GM12878 (cell line): ENCODE data around the gene COPG2. TPM values are rescaled to one million over a fixed set of nuclear protein-coding genes. Genes with fewer than 3 reads are reported as not detected.

Experiments
- ATAC-seq: fragments of 200-7000 bp; cut with Tn5 transposase; 3 replicates; pipeline ENCODE4 v1.9.1; 2020; ENCODE audit warnings: mild to moderate bottlenecking, moderate library complexity
- BruUV-seq: library from RNA; stranded (reverse); fragments of 400-500 nt; replicated peaks from 2 replicates; lab custom pipeline; 2021; lab: Mats Ljungman, UMichigan
- CTCF ChIA-PET: fragments of 300-600 bp; sonication (Branson Sonifier 250); formaldehyde crosslinking; extraction: SDS; loops from one replicate; lab custom pipeline; 2021; ENCODE audit warnings: inconsistent platforms; lab: Yijun Ruan, JAX
- POLR2A ChIA-PET: fragments of 350-600 bp; formaldehyde crosslinking; extraction: SDS; loops from one replicate; lab custom pipeline; 2021; ENCODE audit warnings: inconsistent platforms; lab: Charles Lee
- RAD21 ChIA-PET: fragments of 300-600 bp; sonication (Branson Sonifier 250); formaldehyde crosslinking; loops from one replicate; lab custom pipeline; 2023; ENCODE audit warnings: antibody characterized with exemption; ENCODE audit not compliant: unreplicated experiment; lab: Charles Lee
- SMC1A ChIA-PET: fragments of 300-600 bp; sonication (Branson Sonifier 250); formaldehyde crosslinking; loops from one replicate; lab custom pipeline; 2023; ENCODE audit not compliant: unreplicated experiment, uncharacterized antibody; lab: Charles Lee
- DNase-seq: peaks from one replicate; pipeline ENCODE4 v3.0.0-alpha.2; 2011; ENCODE audit warnings: low read depth, low spot score
- FAIRE-seq: peaks from 3 replicates; lab custom pipeline; 2011; peaks lifted over from hg19 to GRCh38; lab: Jason Lieb, UNC
- H2AFZ ChIP-seq: 2 replicates; pipeline ENCODE4 v1.6.0; 2011; ENCODE audit warnings: low read depth, low read length, control low read depth; ENCODE audit not compliant: control insufficient read depth
- H3K27ac ChIP-seq: 2 replicates; pipeline ENCODE4 v1.5.1; 2011; ENCODE audit warnings: control low read depth; ENCODE audit not compliant: control insufficient read depth, insufficient read depth
- H3K27me3 ChIP-seq, 2 experiments: replicated peaks in 1 of 2; 2 replicates each; pipeline versions ENCODE4 v1.6.0 to v1.6.1; 2011; ENCODE audit warnings: low read length in 1 of 2; ENCODE audit not compliant: control insufficient read depth in 2 of 2, insufficient read depth in 2 of 2
- H3K36me3 ChIP-seq, 2 experiments: 2 replicates each; pipeline ENCODE4 v1.5.1; 2011; ENCODE audit warnings: low read length in 1 of 2; ENCODE audit not compliant: control insufficient read depth in 2 of 2, insufficient read depth in 2 of 2
- H3K4me1 ChIP-seq: 2 replicates; pipeline ENCODE4 v1.6.1; 2011; ENCODE audit warnings: mild to moderate bottlenecking, low read length, moderate library complexity, mixed read lengths; ENCODE audit not compliant: control insufficient read depth, insufficient read depth
- H3K4me2 ChIP-seq: 2 replicates; pipeline ENCODE4 v1.6.0; 2011; ENCODE audit warnings: control low read depth; ENCODE audit not compliant: control insufficient read depth, insufficient read depth
- H3K4me3 ChIP-seq: fragments of 200-600 bp; sonication (generic); 2 replicates; pipeline ENCODE4 v1.5.1; 2016
- H3K79me2 ChIP-seq: 2 replicates; pipeline ENCODE4 v1.6.0; 2011; ENCODE audit warnings: low read length; ENCODE audit not compliant: control insufficient read depth, insufficient read depth
- H3K9ac ChIP-seq: 2 replicates; pipeline ENCODE4 v1.8.0; 2011; ENCODE audit warnings: low read length, control low read depth, mixed read lengths; ENCODE audit not compliant: control insufficient read depth, insufficient read depth
- H3K9me3 ChIP-seq: replicated peaks from 3 replicates; pipeline ENCODE4 v1.5.1; 2011; ENCODE audit warnings: mild to moderate bottlenecking, low read length; ENCODE audit not compliant: control insufficient read depth, insufficient read depth
- H4K20me1 ChIP-seq: 2 replicates; pipeline ENCODE4 v1.6.0; 2011; ENCODE audit not compliant: control insufficient read depth, insufficient read depth
- EGR1 ChIP-seq, 2 experiments: IDR thresholded peaks; 1 replicate in 1 of 2; 2 replicates in 1 of 2; pipeline ENCODE4 v1.6.1; 2011 to 2012; ENCODE audit warnings: low read depth in 2 of 2, low read length in 2 of 2, borderline replicate concordance in 1 of 2, mild to moderate bottlenecking in 1 of 2, moderate library complexity in 1 of 2
- ESRRA ChIP-seq: IDR thresholded peaks from 2 replicates; pipeline ENCODE4 v1.6.1; 2012; ENCODE audit warnings: mild to moderate bottlenecking, low read length, improper control_type of control experiment
- IKZF1 ChIP-seq: fragments of 450-650 bp; conservative IDR thresholded peaks from 2 replicates; pipeline ENCODE4 v1.6.1; 2017; ENCODE audit warnings: antibody characterized with exemption, mild to moderate bottlenecking
- KAT2A ChIP-seq: conservative IDR thresholded peaks from 2 replicates; pipeline ENCODE4 v1.6.1; 2011; ENCODE audit warnings: low read depth, low read length; ENCODE audit not compliant: control insufficient read depth
- KDM1A ChIP-seq: fragments of 200-600 bp; sonication (generic); IDR thresholded peaks from 2 replicates; pipeline ENCODE4 v1.6.1; 2016; ENCODE audit warnings: borderline replicate concordance
- LARP7 ChIP-seq: fragments of 450-650 bp; IDR thresholded peaks from 2 replicates; pipeline ENCODE4 v1.6.1; 2017; ENCODE audit warnings: mild to moderate bottlenecking
- PKNOX1 ChIP-seq: fragments of 450-650 bp; IDR thresholded peaks from 2 replicates; pipeline ENCODE4 v1.6.1; 2016; ENCODE audit warnings: mild to moderate bottlenecking
- RFX5 ChIP-seq: IDR thresholded peaks from 2 replicates; pipeline ENCODE4 v1.6.1; 2011; ENCODE audit warnings: low read depth, low read length, improper control_type of control experiment
- STAT3 ChIP-seq: IDR thresholded peaks from 2 replicates; pipeline ENCODE4 v1.6.1; 2011; ENCODE audit warnings: low read depth, low read length, improper control_type of control experiment
- WRNIP1 ChIP-seq: IDR thresholded peaks from 2 replicates; pipeline ENCODE4 v1.6.1; 2011; ENCODE audit warnings: low read depth, low read length, improper control_type of control experiment, borderline replicate concordance
- WGBS: methylation state at CpG from one replicate; pipeline ENCODE4 v1.1.6; 2016; ENCODE audit warnings: low lambda C conversion rate; ENCODE audit not compliant: insufficient replicate concordance, insufficient coverage; ENCODE audit errors: missing lambda C conversion rate; 5-methylcytosine and 5-hydroxymethylcytosine counted together
- in situ Hi-C: fragments of 300-500 bp; cut with MboI; formaldehyde crosslinking; loops from 9 replicates; pipeline ENCODE4 v1.14.3; 2018; ENCODE audit warnings: mixed read lengths
- intact Hi-C: fragments of 100-400 bp; cut with micrococcal nuclease; formaldehyde crosslinking; loops from one replicate; pipeline ENCODE4 v1.14.2; 2022; ENCODE audit not compliant: unreplicated experiment
- polyA plus RNA-seq, 11 experiments: library from polyadenylated mRNA; depleted of rRNA in 4 of 11; unstranded in 6 of 11; stranded (reverse) in 5 of 11; fragments of >200 nt; fragmentation: Nextera tagmentation in 4 of 11; fragmentation: Illumina TruSeq in 1 of 11; extraction: Ambion mirVana in 4 of 11; extraction: Trizol in 1 of 11; gene quantifications; 1 replicate in 1 of 11; 2 replicates in 10 of 11; pipeline versions ENCODE4 v1.2.1 to v1.2.3, GENCODE V29; 2011 to 2016; ENCODE audit warnings: inconsistent platforms in 2 of 11, missing spikeins in 2 of 11, low read depth in 1 of 11
- total RNA-seq, 4 experiments: library from RNA; depleted of rRNA in 3 of 4; stranded (reverse); fragments of >200 nt in 3 of 4; fragmentation: Illumina TruSeq in 1 of 4; extraction: Trizol in 1 of 4; gene quantifications; 2 replicates each; pipeline versions ENCODE4 v1.2.1 to v1.2.3, GENCODE V29; 2013 to 2021
- TF ChIP-seq, protein P1 (sequence below): fragments of 450-650 bp; IDR thresholded peaks from 2 replicates; pipeline ENCODE4 v1.6.1; 2016; ENCODE audit warnings: mild to moderate bottlenecking, moderate library complexity, borderline replicate concordance
- TF ChIP-seq, protein P2 (sequence below): IDR thresholded peaks from 2 replicates; pipeline ENCODE4 v1.6.1; 2011; ENCODE audit warnings: low read depth, mild to moderate bottlenecking, low read length, moderate library complexity, borderline replicate concordance; ENCODE audit errors: extremely low read depth
- TF ChIP-seq, protein P3 (sequence below): fragments of 450-650 bp; IDR thresholded peaks from 2 replicates; pipeline ENCODE4 v1.6.1; 2017; ENCODE audit warnings: mild to moderate bottlenecking
- TF ChIP-seq, protein P4 (sequence below): fragments of 450-650 bp; IDR thresholded peaks from 2 replicates; pipeline ENCODE4 v1.6.1; 2014; ENCODE audit warnings: mild to moderate bottlenecking

The COPG2 gene
- total and polyA plus RNA-seq, 10 of the 15 experiments (the other 5 are each of a cell fraction or from before 2014, with no cell fraction given): 3.4 to 37.8 (median 16.7) TPM

- Histone ChIP-seq H3K4me2 (no peak overlapping the region), H3K36me3 (no peaks in the 10 kb centered on the region), H3K4me3 (no peak overlapping the region), H3K27ac (no peak overlapping the region), H3K9me3 (no peaks in the 10 kb centered on the region; the same call in 1 of the 3 replicates), H4K20me1 (no peaks in the 10 kb centered on the region), H3K27me3 (no peaks in the 10 kb centered on the region), H3K4me1 (no peaks in the 10 kb centered on the region), H3K9ac (no peak overlapping the region), H3K79me2 (no peaks in the 10 kb centered on the region), H2AFZ (no peak overlapping the region)
- ChIA-PET CTCF (interaction anchor here (1.2 to 1.5 kb wide), 2 partner anchors 69 to 448 kb away, joined by 3 to 4 read pairs; no protein-coding TSS in a partner anchor), SMC1A (no interaction called here), POLR2A (no interaction called here), RAD21 (no interaction called here)
- DNase-seq: no peak
- intact Hi-C loops: no loop called here
- WGBS: 50% methylated on average over 1 of the region's 1 CpG
- in situ Hi-C loops: no loop called here
- no peak for ATAC-seq
- TF ChIP-seq, protein P1, sequence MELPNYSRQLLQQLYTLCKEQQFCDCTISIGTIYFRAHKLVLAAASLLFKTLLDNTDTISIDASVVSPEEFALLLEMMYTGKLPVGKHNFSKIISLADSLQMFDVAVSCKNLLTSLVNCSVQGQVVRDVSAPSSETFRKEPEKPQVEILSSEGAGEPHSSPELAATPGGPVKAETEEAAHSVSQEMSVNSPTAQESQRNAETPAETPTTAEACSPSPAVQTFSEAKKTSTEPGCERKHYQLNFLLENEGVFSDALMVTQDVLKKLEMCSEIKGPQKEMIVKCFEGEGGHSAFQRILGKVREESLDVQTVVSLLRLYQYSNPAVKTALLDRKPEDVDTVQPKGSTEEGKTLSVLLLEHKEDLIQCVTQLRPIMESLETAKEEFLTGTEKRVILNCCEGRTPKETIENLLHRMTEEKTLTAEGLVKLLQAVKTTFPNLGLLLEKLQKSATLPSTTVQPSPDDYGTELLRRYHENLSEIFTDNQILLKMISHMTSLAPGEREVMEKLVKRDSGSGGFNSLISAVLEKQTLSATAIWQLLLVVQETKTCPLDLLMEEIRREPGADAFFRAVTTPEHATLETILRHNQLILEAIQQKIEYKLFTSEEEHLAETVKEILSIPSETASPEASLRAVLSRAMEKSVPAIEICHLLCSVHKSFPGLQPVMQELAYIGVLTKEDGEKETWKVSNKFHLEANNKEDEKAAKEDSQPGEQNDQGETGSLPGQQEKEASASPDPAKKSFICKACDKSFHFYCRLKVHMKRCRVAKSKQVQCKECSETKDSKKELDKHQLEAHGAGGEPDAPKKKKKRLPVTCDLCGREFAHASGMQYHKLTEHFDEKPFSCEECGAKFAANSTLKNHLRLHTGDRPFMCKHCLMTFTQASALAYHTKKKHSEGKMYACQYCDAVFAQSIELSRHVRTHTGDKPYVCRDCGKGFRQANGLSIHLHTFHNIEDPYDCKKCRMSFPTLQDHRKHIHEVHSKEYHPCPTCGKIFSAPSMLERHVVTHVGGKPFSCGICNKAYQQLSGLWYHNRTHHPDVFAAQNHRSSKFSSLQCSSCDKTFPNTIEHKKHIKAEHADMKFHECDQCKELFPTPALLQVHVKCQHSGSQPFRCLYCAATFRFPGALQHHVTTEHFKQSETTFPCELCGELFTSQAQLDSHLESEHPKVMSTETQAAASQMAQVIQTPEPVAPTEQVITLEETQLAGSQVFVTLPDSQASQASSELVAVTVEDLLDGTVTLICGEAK: no peak
- TF ChIP-seq KDM1A (no peak), KAT2A (no peak), STAT3 (no peak), RFX5 (no peak), LARP7 (no peak), IKZF1 (no peak), PKNOX1 (no peak), ESRRA (no peak), EGR1 (IDR thresholded peaks at IDR 0.05; ENCODE audit: borderline replicate concordance in 1 of 2, low read depth in 2 of 2, low read length in 2 of 2) (no peak), WRNIP1 (no peak)
- TF ChIP-seq, protein P2, sequence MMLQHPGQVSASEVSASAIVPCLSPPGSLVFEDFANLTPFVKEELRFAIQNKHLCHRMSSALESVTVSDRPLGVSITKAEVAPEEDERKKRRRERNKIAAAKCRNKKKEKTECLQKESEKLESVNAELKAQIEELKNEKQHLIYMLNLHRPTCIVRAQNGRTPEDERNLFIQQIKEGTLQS: no peak
- TF ChIP-seq, protein P3, sequence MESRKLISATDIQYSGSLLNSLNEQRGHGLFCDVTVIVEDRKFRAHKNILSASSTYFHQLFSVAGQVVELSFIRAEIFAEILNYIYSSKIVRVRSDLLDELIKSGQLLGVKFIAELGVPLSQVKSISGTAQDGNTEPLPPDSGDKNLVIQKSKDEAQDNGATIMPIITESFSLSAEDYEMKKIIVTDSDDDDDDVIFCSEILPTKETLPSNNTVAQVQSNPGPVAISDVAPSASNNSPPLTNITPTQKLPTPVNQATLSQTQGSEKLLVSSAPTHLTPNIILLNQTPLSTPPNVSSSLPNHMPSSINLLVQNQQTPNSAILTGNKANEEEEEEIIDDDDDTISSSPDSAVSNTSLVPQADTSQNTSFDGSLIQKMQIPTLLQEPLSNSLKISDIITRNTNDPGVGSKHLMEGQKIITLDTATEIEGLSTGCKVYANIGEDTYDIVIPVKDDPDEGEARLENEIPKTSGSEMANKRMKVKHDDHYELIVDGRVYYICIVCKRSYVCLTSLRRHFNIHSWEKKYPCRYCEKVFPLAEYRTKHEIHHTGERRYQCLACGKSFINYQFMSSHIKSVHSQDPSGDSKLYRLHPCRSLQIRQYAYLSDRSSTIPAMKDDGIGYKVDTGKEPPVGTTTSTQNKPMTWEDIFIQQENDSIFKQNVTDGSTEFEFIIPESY: no peak
- TF ChIP-seq, protein P4, sequence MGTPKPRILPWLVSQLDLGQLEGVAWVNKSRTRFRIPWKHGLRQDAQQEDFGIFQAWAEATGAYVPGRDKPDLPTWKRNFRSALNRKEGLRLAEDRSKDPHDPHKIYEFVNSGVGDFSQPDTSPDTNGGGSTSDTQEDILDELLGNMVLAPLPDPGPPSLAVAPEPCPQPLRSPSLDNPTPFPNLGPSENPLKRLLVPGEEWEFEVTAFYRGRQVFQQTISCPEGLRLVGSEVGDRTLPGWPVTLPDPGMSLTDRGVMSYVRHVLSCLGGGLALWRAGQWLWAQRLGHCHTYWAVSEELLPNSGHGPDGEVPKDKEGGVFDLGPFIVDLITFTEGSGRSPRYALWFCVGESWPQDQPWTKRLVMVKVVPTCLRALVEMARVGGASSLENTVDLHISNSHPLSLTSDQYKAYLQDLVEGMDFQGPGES: no peak
- no TSS peak for BruUV-seq
- no peak for FAIRE-seq
These were observed 21.1 kb upstream of the COPG2 start for GRCh38 chr7:130689683-130690082.
